GM12878 (cell line): ENCODE data around the gene S100A14. TPM values are rescaled to one million over a fixed set of nuclear protein-coding genes. Genes with fewer than 3 reads are reported as not detected.

ENCODE experiments used
- ATAC-seq: fragments of 200-7000 bp; cut with Tn5 transposase; 3 replicates; pipeline ENCODE4 v1.9.1; 2020; ENCODE audit warnings: mild to moderate bottlenecking, moderate library complexity
- BruUV-seq: library from RNA; stranded (reverse); fragments of 400-500 nt; replicated peaks from 2 replicates; lab custom pipeline; 2021; lab: Mats Ljungman, UMichigan
- CTCF ChIA-PET: fragments of 300-600 bp; sonication (Branson Sonifier 250); formaldehyde crosslinking; extraction: SDS; loops from one replicate; lab custom pipeline; 2021; ENCODE audit warnings: inconsistent platforms; lab: Yijun Ruan, JAX
- POLR2A ChIA-PET: fragments of 350-600 bp; formaldehyde crosslinking; extraction: SDS; loops from one replicate; lab custom pipeline; 2021; ENCODE audit warnings: inconsistent platforms; lab: Charles Lee
- RAD21 ChIA-PET: fragments of 300-600 bp; sonication (Branson Sonifier 250); formaldehyde crosslinking; loops from one replicate; lab custom pipeline; 2023; ENCODE audit warnings: antibody characterized with exemption; ENCODE audit not compliant: unreplicated experiment; lab: Charles Lee
- SMC1A ChIA-PET: fragments of 300-600 bp; sonication (Branson Sonifier 250); formaldehyde crosslinking; loops from one replicate; lab custom pipeline; 2023; ENCODE audit not compliant: unreplicated experiment, uncharacterized antibody; lab: Charles Lee
- DNase-seq: peaks from one replicate; pipeline ENCODE4 v3.0.0-alpha.2; 2011; ENCODE audit warnings: low read depth, low spot score
- FAIRE-seq: peaks from 3 replicates; lab custom pipeline; 2011; peaks lifted over from hg19 to GRCh38; lab: Jason Lieb, UNC
- H2AFZ ChIP-seq: 2 replicates; pipeline ENCODE4 v1.6.0; 2011; ENCODE audit warnings: low read depth, low read length, control low read depth; ENCODE audit not compliant: control insufficient read depth
- H3K27ac ChIP-seq: 2 replicates; pipeline ENCODE4 v1.5.1; 2011; ENCODE audit warnings: control low read depth; ENCODE audit not compliant: control insufficient read depth, insufficient read depth
- H3K27me3 ChIP-seq, 2 experiments: replicated peaks in 1 of 2; 2 replicates each; pipeline versions ENCODE4 v1.6.0 to v1.6.1; 2011; ENCODE audit warnings: low read length in 1 of 2; ENCODE audit not compliant: control insufficient read depth in 2 of 2, insufficient read depth in 2 of 2
- H3K36me3 ChIP-seq, 2 experiments: 2 replicates each; pipeline ENCODE4 v1.5.1; 2011; ENCODE audit warnings: low read length in 1 of 2; ENCODE audit not compliant: control insufficient read depth in 2 of 2, insufficient read depth in 2 of 2
- H3K4me1 ChIP-seq: 2 replicates; pipeline ENCODE4 v1.6.1; 2011; ENCODE audit warnings: mild to moderate bottlenecking, low read length, moderate library complexity, mixed read lengths; ENCODE audit not compliant: control insufficient read depth, insufficient read depth
- H3K4me2 ChIP-seq: 2 replicates; pipeline ENCODE4 v1.6.0; 2011; ENCODE audit warnings: control low read depth; ENCODE audit not compliant: control insufficient read depth, insufficient read depth
- H3K4me3 ChIP-seq: fragments of 200-600 bp; sonication (generic); 2 replicates; pipeline ENCODE4 v1.5.1; 2016
- H3K79me2 ChIP-seq: 2 replicates; pipeline ENCODE4 v1.6.0; 2011; ENCODE audit warnings: low read length; ENCODE audit not compliant: control insufficient read depth, insufficient read depth
- H3K9ac ChIP-seq: 2 replicates; pipeline ENCODE4 v1.8.0; 2011; ENCODE audit warnings: low read length, control low read depth, mixed read lengths; ENCODE audit not compliant: control insufficient read depth, insufficient read depth
- H3K9me3 ChIP-seq: replicated peaks from 3 replicates; pipeline ENCODE4 v1.5.1; 2011; ENCODE audit warnings: mild to moderate bottlenecking, low read length; ENCODE audit not compliant: control insufficient read depth, insufficient read depth
- H4K20me1 ChIP-seq: 2 replicates; pipeline ENCODE4 v1.6.0; 2011; ENCODE audit not compliant: control insufficient read depth, insufficient read depth
- BRCA1 ChIP-seq: IDR thresholded peaks from 2 replicates; pipeline ENCODE4 v1.6.1; 2011; ENCODE audit warnings: low read depth, low read length, improper control_type of control experiment
- CBX3 ChIP-seq: fragments of 200-600 bp; sonication (generic); IDR thresholded peaks from 2 replicates; pipeline ENCODE4 v1.6.1; 2016; ENCODE audit warnings: low read depth, borderline replicate concordance
- CREB1 ChIP-seq: IDR thresholded peaks from 2 replicates; pipeline ENCODE4 v1.6.1; 2012; ENCODE audit warnings: low read depth, mild to moderate bottlenecking, inconsistent platforms
- IRF4 ChIP-seq: IDR thresholded peaks from 2 replicates; pipeline ENCODE4 v1.6.1; 2011; ENCODE audit warnings: low read depth, low read length
- KDM1A ChIP-seq: fragments of 200-600 bp; sonication (generic); IDR thresholded peaks from 2 replicates; pipeline ENCODE4 v1.6.1; 2016; ENCODE audit warnings: borderline replicate concordance
- MYB ChIP-seq: fragments of 150-350 bp; IDR thresholded peaks from 2 replicates; pipeline ENCODE4 v1.6.1; 2014; ENCODE audit warnings: mild to moderate bottlenecking, low read depth, low read length, borderline replicate concordance
- RAD51 ChIP-seq: fragments of 450-650 bp; IDR thresholded peaks from 2 replicates; pipeline ENCODE4 v1.6.1; 2016; ENCODE audit warnings: moderate library complexity, mild to moderate bottlenecking, inconsistent platforms
- RCOR1 ChIP-seq: conservative IDR thresholded peaks from 2 replicates; pipeline ENCODE4 v1.6.1; 2012; ENCODE audit warnings: low read depth, low read length, improper control_type of control experiment
- SREBF2 ChIP-seq: IDR thresholded peaks from 2 replicates; pipeline ENCODE4 v1.6.1; 2012; ENCODE audit warnings: mild to moderate bottlenecking, low read length
- TAF1 ChIP-seq: IDR thresholded peaks from 2 replicates; pipeline ENCODE4 v1.6.1; 2011; ENCODE audit warnings: mild to moderate bottlenecking, low read depth, low read length, borderline replicate concordance
- TARDBP ChIP-seq: IDR thresholded peaks from 2 replicates; pipeline ENCODE4 v1.6.1; 2016; ENCODE audit warnings: borderline replicate concordance
- TCF7 ChIP-seq: IDR thresholded peaks from 2 replicates; pipeline ENCODE4 v1.6.1; 2014; ENCODE audit warnings: antibody characterized with exemption, borderline replicate concordance
- WGBS: methylation state at CpG from one replicate; pipeline ENCODE4 v1.1.6; 2016; ENCODE audit warnings: low lambda C conversion rate; ENCODE audit not compliant: insufficient replicate concordance, insufficient coverage; ENCODE audit errors: missing lambda C conversion rate; 5-methylcytosine and 5-hydroxymethylcytosine counted together
- in situ Hi-C: fragments of 300-500 bp; cut with MboI; formaldehyde crosslinking; loops from 9 replicates; pipeline ENCODE4 v1.14.3; 2018; ENCODE audit warnings: mixed read lengths
- intact Hi-C: fragments of 100-400 bp; cut with micrococcal nuclease; formaldehyde crosslinking; loops from one replicate; pipeline ENCODE4 v1.14.2; 2022; ENCODE audit not compliant: unreplicated experiment
- polyA plus RNA-seq, 11 experiments: library from polyadenylated mRNA; depleted of rRNA in 4 of 11; unstranded in 6 of 11; stranded (reverse) in 5 of 11; fragments of >200 nt; fragmentation: Nextera tagmentation in 4 of 11; fragmentation: Illumina TruSeq in 1 of 11; extraction: Ambion mirVana in 4 of 11; extraction: Trizol in 1 of 11; gene quantifications; 1 replicate in 1 of 11; 2 replicates in 10 of 11; pipeline versions ENCODE4 v1.2.1 to v1.2.3, GENCODE V29; 2011 to 2016; ENCODE audit warnings: inconsistent platforms in 2 of 11, missing spikeins in 2 of 11, low read depth in 1 of 11
- total RNA-seq, 4 experiments: library from RNA; depleted of rRNA in 3 of 4; stranded (reverse); fragments of >200 nt in 3 of 4; fragmentation: Illumina TruSeq in 1 of 4; extraction: Trizol in 1 of 4; gene quantifications; 2 replicates each; pipeline versions ENCODE4 v1.2.1 to v1.2.3, GENCODE V29; 2013 to 2021
- TF ChIP-seq, protein P1 (sequence below): fragments of 450-650 bp; IDR thresholded peaks from 2 replicates; pipeline ENCODE4 v1.6.1; 2016; ENCODE audit warnings: mild to moderate bottlenecking
- TF ChIP-seq, protein P2 (sequence below): IDR thresholded peaks from 2 replicates; pipeline ENCODE4 v1.6.1; 2011; ENCODE audit warnings: mild to moderate bottlenecking, low read depth, low read length, moderate library complexity; ENCODE audit not compliant: insufficient replicate concordance
- TF ChIP-seq, protein P3 (sequence below), 3 experiments: IDR thresholded peaks in 2 of 3; conservative IDR thresholded peaks in 1 of 3; 2 replicates each; pipeline ENCODE4 v1.5.1; 2011; ENCODE audit warnings: low read depth in 3 of 3, low read length in 3 of 3, mild to moderate bottlenecking in 3 of 3, control low read depth in 2 of 3, moderate library complexity in 2 of 3, inconsistent platforms in 1 of 3, mixed read lengths in 1 of 3; ENCODE audit not compliant: control insufficient read depth in 2 of 3, insufficient read depth in 1 of 3; ENCODE audit errors: extremely low read depth in 1 of 3
- TF ChIP-seq, protein P4 (sequence below): fragments of 150-350 bp; IDR thresholded peaks from 2 replicates; pipeline ENCODE4 v1.6.1; 2014; ENCODE audit warnings: mild to moderate bottlenecking, low read depth, low read length

Gene S100A14
- total and polyA plus RNA-seq, 10 of the 15 experiments (the other 5 are each of a cell fraction or from before 2014, with no cell fraction given): 0.20 to 0.77 (median 0.45) TPM; not detected in 4

DNA sequence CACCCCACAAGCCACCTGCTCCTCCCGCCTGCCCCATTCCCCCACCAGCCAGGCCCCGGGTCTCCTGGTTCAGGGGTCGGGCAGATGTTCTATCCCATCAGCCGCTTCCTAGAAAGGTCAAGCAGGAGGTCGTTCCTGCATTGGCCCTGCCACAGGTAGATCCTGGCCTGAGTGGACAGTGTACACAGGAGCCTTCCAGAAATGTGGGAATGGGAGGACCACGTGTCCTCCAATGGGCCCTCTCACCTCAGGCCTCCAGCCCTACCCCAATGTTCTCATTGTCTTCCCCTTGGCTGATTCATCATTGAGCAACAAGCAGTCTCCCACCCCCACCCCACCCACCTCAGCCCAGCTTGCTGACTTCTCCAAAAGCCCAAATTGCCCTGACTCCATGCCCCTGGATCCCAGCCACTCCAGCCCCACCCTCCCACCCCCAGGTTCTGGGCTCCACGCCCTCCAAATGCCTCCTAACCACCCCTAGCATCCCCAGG, 5.3 kb downstream of the S100A14 start:
- ATAC-seq: no peak
- H2AFZ ChIP-seq: no peak overlapping the region
- DNase-seq: no peak
- no peak overlapping the region for H3K9ac ChIP-seq
- no peaks in the 10 kb centered on the region for H3K27me3 ChIP-seq
- H3K4me1 ChIP-seq: peaks cover 2% of the 10 kb centered on the region
- H3K9me3 ChIP-seq: no peaks in the 10 kb centered on the region
- ChIA-PET POLR2A (no interaction called here), RAD21 (no interaction called here), CTCF (interaction anchor here (0.5 to 0.7 kb wide), 2 partner anchors 35 to 949 kb away, joined by 3 read pairs; no protein-coding TSS in a partner anchor), SMC1A (no interaction called here)
- intact Hi-C loops: no loop called here
- FAIRE-seq: no peak
- H4K20me1 ChIP-seq: no peaks in the 10 kb centered on the region
- H3K79me2 ChIP-seq: no peaks in the 10 kb centered on the region
- in situ Hi-C loops: no loop called here
- TF ChIP-seq, protein P1, sequence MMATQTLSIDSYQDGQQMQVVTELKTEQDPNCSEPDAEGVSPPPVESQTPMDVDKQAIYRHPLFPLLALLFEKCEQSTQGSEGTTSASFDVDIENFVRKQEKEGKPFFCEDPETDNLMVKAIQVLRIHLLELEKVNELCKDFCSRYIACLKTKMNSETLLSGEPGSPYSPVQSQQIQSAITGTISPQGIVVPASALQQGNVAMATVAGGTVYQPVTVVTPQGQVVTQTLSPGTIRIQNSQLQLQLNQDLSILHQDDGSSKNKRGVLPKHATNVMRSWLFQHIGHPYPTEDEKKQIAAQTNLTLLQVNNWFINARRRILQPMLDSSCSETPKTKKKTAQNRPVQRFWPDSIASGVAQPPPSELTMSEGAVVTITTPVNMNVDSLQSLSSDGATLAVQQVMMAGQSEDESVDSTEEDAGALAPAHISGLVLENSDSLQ: no peak
- TF ChIP-seq MYB (no peak), TAF1 (no peak), TARDBP (no peak), CBX3 (no peak), RCOR1 (no peak), CREB1 (no peak), KDM1A (no peak), SREBF2 (no peak), IRF4 (no peak), BRCA1 (no peak), RAD51 (no peak), TCF7 (no peak)
- TF ChIP-seq, protein P2, sequence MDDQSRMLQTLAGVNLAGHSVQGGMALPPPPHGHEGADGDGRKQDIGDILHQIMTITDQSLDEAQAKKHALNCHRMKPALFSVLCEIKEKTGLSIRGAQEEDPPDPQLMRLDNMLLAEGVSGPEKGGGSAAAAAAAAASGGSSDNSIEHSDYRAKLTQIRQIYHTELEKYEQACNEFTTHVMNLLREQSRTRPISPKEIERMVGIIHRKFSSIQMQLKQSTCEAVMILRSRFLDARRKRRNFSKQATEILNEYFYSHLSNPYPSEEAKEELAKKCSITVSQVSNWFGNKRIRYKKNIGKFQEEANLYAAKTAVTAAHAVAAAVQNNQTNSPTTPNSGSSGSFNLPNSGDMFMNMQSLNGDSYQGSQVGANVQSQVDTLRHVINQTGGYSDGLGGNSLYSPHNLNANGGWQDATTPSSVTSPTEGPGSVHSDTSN: no peak
- TF ChIP-seq, protein P3, sequence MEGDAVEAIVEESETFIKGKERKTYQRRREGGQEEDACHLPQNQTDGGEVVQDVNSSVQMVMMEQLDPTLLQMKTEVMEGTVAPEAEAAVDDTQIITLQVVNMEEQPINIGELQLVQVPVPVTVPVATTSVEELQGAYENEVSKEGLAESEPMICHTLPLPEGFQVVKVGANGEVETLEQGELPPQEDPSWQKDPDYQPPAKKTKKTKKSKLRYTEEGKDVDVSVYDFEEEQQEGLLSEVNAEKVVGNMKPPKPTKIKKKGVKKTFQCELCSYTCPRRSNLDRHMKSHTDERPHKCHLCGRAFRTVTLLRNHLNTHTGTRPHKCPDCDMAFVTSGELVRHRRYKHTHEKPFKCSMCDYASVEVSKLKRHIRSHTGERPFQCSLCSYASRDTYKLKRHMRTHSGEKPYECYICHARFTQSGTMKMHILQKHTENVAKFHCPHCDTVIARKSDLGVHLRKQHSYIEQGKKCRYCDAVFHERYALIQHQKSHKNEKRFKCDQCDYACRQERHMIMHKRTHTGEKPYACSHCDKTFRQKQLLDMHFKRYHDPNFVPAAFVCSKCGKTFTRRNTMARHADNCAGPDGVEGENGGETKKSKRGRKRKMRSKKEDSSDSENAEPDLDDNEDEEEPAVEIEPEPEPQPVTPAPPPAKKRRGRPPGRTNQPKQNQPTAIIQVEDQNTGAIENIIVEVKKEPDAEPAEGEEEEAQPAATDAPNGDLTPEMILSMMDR (IDR thresholded peaks at IDR 0.05 in 2 of 3, conservative IDR thresholded peaks at IDR 0.05 in 1 of 3; ENCODE audit: control insufficient read depth in 2 of 3, extremely low read depth in 1 of 3, insufficient read depth in 1 of 3, low read depth in 3 of 3, low read length in 3 of 3): no peak
- TF ChIP-seq, protein P4, sequence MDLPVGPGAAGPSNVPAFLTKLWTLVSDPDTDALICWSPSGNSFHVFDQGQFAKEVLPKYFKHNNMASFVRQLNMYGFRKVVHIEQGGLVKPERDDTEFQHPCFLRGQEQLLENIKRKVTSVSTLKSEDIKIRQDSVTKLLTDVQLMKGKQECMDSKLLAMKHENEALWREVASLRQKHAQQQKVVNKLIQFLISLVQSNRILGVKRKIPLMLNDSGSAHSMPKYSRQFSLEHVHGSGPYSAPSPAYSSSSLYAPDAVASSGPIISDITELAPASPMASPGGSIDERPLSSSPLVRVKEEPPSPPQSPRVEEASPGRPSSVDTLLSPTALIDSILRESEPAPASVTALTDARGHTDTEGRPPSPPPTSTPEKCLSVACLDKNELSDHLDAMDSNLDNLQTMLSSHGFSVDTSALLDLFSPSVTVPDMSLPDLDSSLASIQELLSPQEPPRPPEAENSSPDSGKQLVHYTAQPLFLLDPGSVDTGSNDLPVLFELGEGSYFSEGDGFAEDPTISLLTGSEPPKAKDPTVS: no peak
- no peak overlapping the region for H3K27ac ChIP-seq
- no peaks in the 10 kb centered on the region for H3K36me3 ChIP-seq
- no peak overlapping the region for H3K4me2 ChIP-seq
- BruUV-seq: no TSS peak
- WGBS: 46% methylated on average over 6 of the region's 7 CpGs
- no peak overlapping the region for H3K4me3 ChIP-seq
